ENCODE measurements around the gene MCTP1. TPM values are rescaled to one million over a fixed set of nuclear protein-coding genes. Genes with fewer than 3 reads are reported as not detected.

The MCTP1 gene
- total RNA-seq, 2 experiments from 2014 or later: not detected

GRCh38 chr5:94857111-94857510, 427.8 kb downstream of the MCTP1 start:
- H3K4me3 ChIP-seq (ENCODE audit: low read depth, low read length, poor library complexity, severe bottlenecking): no peak overlapping the region
- no peaks in the 10 kb centered on the region for H3K9me3 ChIP-seq (ENCODE audit: low read length)
- no peaks in the 10 kb centered on the region for H3K4me1 ChIP-seq (ENCODE audit: insufficient read depth, low read length, poor library complexity, severe bottlenecking)
- no peak overlapping the region for H2AFZ ChIP-seq (ENCODE audit: low read length)
- H3K79me2 ChIP-seq (ENCODE audit: insufficient read depth, low read depth, low read length): no peaks in the 10 kb centered on the region
- no peaks in the 10 kb centered on the region for H3K36me3 ChIP-seq (ENCODE audit: insufficient read depth, low read length)
- TF ChIP-seq CTCF (conservative IDR thresholded peaks at IDR 0.05; ENCODE audit: low read length) (no peak), EZH2phosphoT487 (IDR thresholded peaks at IDR 0.05; ENCODE audit: borderline replicate concordance, low read depth, low read length) (no peak)
- no peaks in the 10 kb centered on the region for H4K20me1 ChIP-seq (ENCODE audit: insufficient read depth, low read length)
- no peak for DNase-seq (ENCODE audit: low spot score)
- H3K27ac ChIP-seq (ENCODE audit: low read depth, low read length, poor library complexity, severe bottlenecking): no peak overlapping the region
- intact Hi-C loops (cut with micrococcal nuclease; ENCODE audit: unreplicated experiment): no loop called here
- CTCF ChIA-PET (ENCODE audit: unreplicated experiment): no interaction called here
- BruUV-seq (replicated peaks): no TSS peak
- H3K9me2 ChIP-seq (ENCODE audit: insufficient read depth, low read length): no peaks in the 10 kb centered on the region
- no peak overlapping the region for H3K4me2 ChIP-seq (ENCODE audit: low read length)
- POLR2A ChIA-PET: no interaction called here

DNA sequence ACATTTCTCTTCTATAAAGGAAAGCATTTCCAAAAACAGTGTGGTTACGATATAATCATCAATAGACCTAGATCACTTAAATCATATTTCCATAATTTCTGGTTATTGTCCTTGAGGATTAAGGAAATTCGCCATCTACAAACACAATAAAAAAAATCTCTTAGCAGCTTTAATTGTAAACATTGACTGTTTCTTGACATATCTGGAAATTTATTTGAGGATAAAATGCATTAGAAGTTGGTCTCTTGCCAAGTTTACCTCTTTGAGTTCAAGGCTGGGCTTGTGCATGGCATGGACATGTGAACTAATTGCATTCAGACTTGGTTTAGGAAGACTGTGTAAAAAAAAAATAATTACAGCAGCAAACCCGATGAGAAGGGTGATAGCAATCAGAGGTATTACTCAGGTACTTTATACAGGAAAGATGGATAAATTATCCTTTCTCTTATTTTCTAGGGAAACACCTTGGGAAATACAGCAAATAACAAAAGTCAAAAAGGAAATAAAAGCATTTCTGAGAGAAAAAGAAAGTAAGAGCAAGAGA, 428.6 kb downstream of the MCTP1 start:
- Histone ChIP-seq H3K4me3 (ENCODE audit: low read depth, low read length, poor library complexity, severe bottlenecking) (no peak overlapping the region), H3K9me3 (ENCODE audit: low read length) (no peaks in the 10 kb centered on the region), H3K4me2 (ENCODE audit: low read length) (no peak overlapping the region), H3K79me2 (ENCODE audit: insufficient read depth, low read depth, low read length) (no peaks in the 10 kb centered on the region), H3K27ac (ENCODE audit: low read depth, low read length, poor library complexity, severe bottlenecking) (no peak overlapping the region), H3K4me1 (ENCODE audit: insufficient read depth, low read length, poor library complexity, severe bottlenecking) (no peaks in the 10 kb centered on the region), H4K20me1 (ENCODE audit: insufficient read depth, low read length) (no peaks in the 10 kb centered on the region), H3K36me3 (ENCODE audit: insufficient read depth, low read length) (no peaks in the 10 kb centered on the region), H3K9me2 (ENCODE audit: insufficient read depth, low read length) (no peaks in the 10 kb centered on the region), H2AFZ (ENCODE audit: low read length) (no peak overlapping the region)
- ChIA-PET POLR2A (no interaction called here), CTCF (ENCODE audit: unreplicated experiment) (no interaction called here)
- BruUV-seq (replicated peaks): no TSS peak
- TF ChIP-seq EZH2phosphoT487 (IDR thresholded peaks at IDR 0.05; ENCODE audit: borderline replicate concordance, low read depth, low read length) (no peak), CTCF (conservative IDR thresholded peaks at IDR 0.05; ENCODE audit: low read length) (no peak)
- intact Hi-C loops (cut with micrococcal nuclease; ENCODE audit: unreplicated experiment): no loop called here
- no peak for DNase-seq (ENCODE audit: low spot score)

DNA sequence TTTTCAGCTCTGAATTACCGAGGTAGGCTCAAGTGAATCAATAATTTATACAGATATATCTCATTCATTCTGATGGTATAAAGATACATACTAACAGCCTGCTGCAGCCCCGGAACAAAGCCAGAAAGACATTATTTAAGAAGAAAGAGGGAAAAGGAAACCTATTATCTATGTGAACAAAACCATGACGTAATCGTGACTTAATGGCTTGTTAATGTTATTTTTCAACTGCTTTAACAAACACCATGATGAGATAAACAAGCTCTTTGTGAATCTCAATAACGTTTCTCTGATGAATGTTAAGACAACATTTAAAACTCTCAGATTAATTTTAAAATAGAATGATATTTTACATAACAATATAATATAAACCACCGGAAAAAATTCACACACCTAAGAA, 429.4 kb downstream of the MCTP1 start:
- ChIA-PET CTCF (ENCODE audit: unreplicated experiment) (no interaction called here), POLR2A (interaction anchor here (0.6 to 0.7 kb wide), 3 partner anchors 67 to 1768 kb away, joined by 3 to 4 read pairs (median 3); no protein-coding TSS in a partner anchor)
- no peak overlapping the region for H3K27ac ChIP-seq (ENCODE audit: low read depth, low read length, poor library complexity, severe bottlenecking)
- no peaks in the 10 kb centered on the region for H3K79me2 ChIP-seq (ENCODE audit: insufficient read depth, low read depth, low read length)
- no peaks in the 10 kb centered on the region for H4K20me1 ChIP-seq (ENCODE audit: insufficient read depth, low read length)
- H3K36me3 ChIP-seq (ENCODE audit: insufficient read depth, low read length): no peaks in the 10 kb centered on the region
- H3K9me3 ChIP-seq (ENCODE audit: low read length): no peaks in the 10 kb centered on the region
- TF ChIP-seq EZH2phosphoT487 (IDR thresholded peaks at IDR 0.05; ENCODE audit: borderline replicate concordance, low read depth, low read length) (no peak), CTCF (conservative IDR thresholded peaks at IDR 0.05; ENCODE audit: low read length) (no peak)
- no peaks in the 10 kb centered on the region for H3K9me2 ChIP-seq (ENCODE audit: insufficient read depth, low read length)
- no peaks in the 10 kb centered on the region for H3K4me1 ChIP-seq (ENCODE audit: insufficient read depth, low read length, poor library complexity, severe bottlenecking)
- no peak overlapping the region for H3K4me3 ChIP-seq (ENCODE audit: low read depth, low read length, poor library complexity, severe bottlenecking)
- DNase-seq (ENCODE audit: low spot score): no peak
- intact Hi-C loops (cut with micrococcal nuclease; ENCODE audit: unreplicated experiment): no loop called here
- BruUV-seq (replicated peaks): no TSS peak
- H3K4me2 ChIP-seq (ENCODE audit: low read length): no peak overlapping the region
- H2AFZ ChIP-seq (ENCODE audit: low read length): no peak overlapping the region
